HCT116 (cell line): ENCODE results near the gene LCOR. TPM values are rescaled to one million over a fixed set of nuclear protein-coding genes. Genes with fewer than 3 reads are reported as not detected.

Source experiments
- ATAC-seq: fragments of 200-7000 bp; cut with Tn5 transposase; 2 replicates; pipeline ENCODE4 v1.9.1; 2020; ENCODE audit warnings: mild to moderate bottlenecking, moderate library complexity
- BruUV-seq: library from RNA; stranded (reverse); fragments of 400-500 nt; replicated peaks from 2 replicates; lab custom pipeline; 2021; lab: Mats Ljungman, UMichigan
- CTCF ChIA-PET: fragments of 300-600 bp; sonication (Branson Sonifier 250); formaldehyde crosslinking; loops from one replicate; lab custom pipeline; 2021; ENCODE audit warnings: antibody characterized with exemption; lab: Charles Lee
- POLR2A ChIA-PET: fragments of 300-600, 350-600 bp; sonication (Branson Sonifier 250); formaldehyde crosslinking; loops from one replicate; lab custom pipeline; 2021; ENCODE audit warnings: antibody characterized with exemption; lab: Charles Lee
- RAD21 ChIA-PET, 2 experiments: fragments of 300-600 bp; sonication (Branson Sonifier 250); formaldehyde crosslinking; loops; one replicate each; lab custom pipeline; 2023; ENCODE audit warnings: low total read pairs in 2 of 2; ENCODE audit not compliant: uncharacterized antibody in 2 of 2, unreplicated experiment in 2 of 2, low non-redundant PET in 1 of 2; lab: Charles Lee
- DNase-seq: peaks from one replicate; pipeline ENCODE4 v3.0.0-alpha.2; 2010; ENCODE audit warnings: low read depth, low spot score
- H2AFZ ChIP-seq: fragments of 200-600 bp; shearing (Covaris generic), sonication (generic); 2 replicates; pipeline ENCODE4 v1.6.1; 2017; ENCODE audit warnings: low read depth, mixed run types, mixed read lengths, antibody characterized with exemption, low read length; ENCODE audit not compliant: poor library complexity, severe bottlenecking
- H3K27ac ChIP-seq: 2 replicates; pipeline ENCODE4 v1.5.1; 2012; ENCODE audit warnings: low read depth, low read length
- H3K27me3 ChIP-seq: fragments of 200-600 bp; sonication (generic); 2 replicates; pipeline ENCODE4 v1.6.1; 2016; ENCODE audit warnings: mixed run types, low read length, mixed read lengths; ENCODE audit not compliant: insufficient read depth
- H3K36me3 ChIP-seq, 2 experiments: fragments of 200-500 bp in 1 of 2; fragments of 200-600 bp in 1 of 2; sonication (Bioruptor generic) in 1 of 2; sonication (generic) in 1 of 2; 2 replicates each; pipeline versions ENCODE4 v1.5.1 to v1.6.1; 2014 to 2016; ENCODE audit warnings: low read length in 2 of 2, inconsistent platforms in 1 of 2, mixed read lengths in 1 of 2, mixed run types in 1 of 2; ENCODE audit not compliant: insufficient read depth in 2 of 2, control insufficient read depth in 1 of 2
- H3K4me1 ChIP-seq, 2 experiments: fragments of 200-600 bp in 1 of 2; sonication (generic) in 1 of 2; 2 replicates each; pipeline versions ENCODE4 v1.5.1 to v1.6.1; 2012 to 2017; ENCODE audit warnings: low read length in 2 of 2, inconsistent platforms in 1 of 2, mild to moderate bottlenecking in 1 of 2, mixed read lengths in 1 of 2, mixed run types in 1 of 2, moderate library complexity in 1 of 2; ENCODE audit not compliant: insufficient read depth in 2 of 2, control insufficient read depth in 1 of 2
- H3K4me2 ChIP-seq: fragments of 200-600 bp; sonication (generic); 2 replicates; pipeline ENCODE4 v1.6.1; 2017; ENCODE audit warnings: mixed run types, low read length, mixed read lengths
- H3K4me3 ChIP-seq, 2 experiments: fragments of 200-600 bp in 1 of 2; sonication (generic) in 1 of 2; replicated peaks in 1 of 2; 2 replicates each; pipeline ENCODE4 v1.5.1; 2011 to 2016; ENCODE audit warnings: low read length in 2 of 2, control low read depth in 1 of 2, low read depth in 1 of 2, mild to moderate bottlenecking in 1 of 2, mixed read lengths in 1 of 2, mixed run types in 1 of 2
- H3K79me2 ChIP-seq: fragments of 200-600 bp; sonication (generic); 2 replicates; pipeline ENCODE4 v1.6.1; 2017; ENCODE audit warnings: mild to moderate bottlenecking, mixed run types, low read length, moderate library complexity, mixed read lengths; ENCODE audit not compliant: insufficient read depth
- H3K9ac ChIP-seq: fragments of 200-600 bp; sonication (generic); 2 replicates; pipeline ENCODE4 v1.6.1; 2016; ENCODE audit warnings: low read length, mixed read lengths
- H3K9me2 ChIP-seq: fragments of 200-600 bp; sonication (generic), shearing (Covaris generic); 2 replicates; pipeline ENCODE4 v1.6.1; 2017; ENCODE audit warnings: mixed run types, mild to moderate bottlenecking, moderate library complexity; ENCODE audit not compliant: insufficient read depth
- H3K9me3 ChIP-seq, 2 experiments: fragments of 200-500 bp in 1 of 2; fragments of 200-600 bp in 1 of 2; sonication (Bioruptor generic) in 1 of 2; sonication (generic) in 1 of 2; 2 replicates each; pipeline ENCODE4 v1.6.1; 2014 to 2017; ENCODE audit warnings: low read length in 2 of 2, mixed read lengths in 2 of 2, inconsistent platforms in 1 of 2, low read depth in 1 of 2, mild to moderate bottlenecking in 1 of 2, mixed run types in 1 of 2, moderate library complexity in 1 of 2; ENCODE audit not compliant: control insufficient read depth in 1 of 2, insufficient read depth in 1 of 2
- H4K20me1 ChIP-seq: fragments of 200-600 bp; sonication (generic), shearing (Covaris generic); 2 replicates; pipeline ENCODE4 v1.6.1; 2017; ENCODE audit warnings: mixed run types, mild to moderate bottlenecking, moderate library complexity; ENCODE audit not compliant: insufficient read depth
- EGR1 ChIP-seq: IDR thresholded peaks from 2 replicates; pipeline ENCODE4 v1.6.1; 2012; ENCODE audit warnings: low read depth
- FOSL1 ChIP-seq: IDR thresholded peaks from 2 replicates; pipeline ENCODE4 v1.6.1; 2012; ENCODE audit warnings: low read depth
- TCF7L2 ChIP-seq: IDR thresholded peaks from 2 replicates; pipeline ENCODE4 v1.7.0; 2011; ENCODE audit warnings: borderline replicate concordance, inconsistent platforms; ENCODE audit not compliant: insufficient read depth, insufficient read length; ENCODE audit errors: extremely low read depth
- YY1 ChIP-seq: IDR thresholded peaks from 2 replicates; pipeline ENCODE4 v1.6.1; 2011; ENCODE audit warnings: low read length, low read depth, moderate library complexity, mild to moderate bottlenecking; ENCODE audit not compliant: insufficient replicate concordance; ENCODE audit errors: extremely low read depth
- intact Hi-C: fragments of 100-400 bp; cut with micrococcal nuclease; formaldehyde crosslinking; loops from 2 replicates; pipeline ENCODE4 v1.10.0; 2022
- total RNA-seq: library from RNA; stranded (reverse); gene quantifications from one replicate; pipeline ENCODE4 v1.2.1, GENCODE V29; 2021; ENCODE audit not compliant: unreplicated experiment
- TF ChIP-seq, protein P1 (sequence below): IDR thresholded peaks from 2 replicates; pipeline ENCODE4 v1.6.1; 2012

LCOR gene
- total RNA-seq, 1 experiment from 2014 or later = 59.9 TPM

DNA sequence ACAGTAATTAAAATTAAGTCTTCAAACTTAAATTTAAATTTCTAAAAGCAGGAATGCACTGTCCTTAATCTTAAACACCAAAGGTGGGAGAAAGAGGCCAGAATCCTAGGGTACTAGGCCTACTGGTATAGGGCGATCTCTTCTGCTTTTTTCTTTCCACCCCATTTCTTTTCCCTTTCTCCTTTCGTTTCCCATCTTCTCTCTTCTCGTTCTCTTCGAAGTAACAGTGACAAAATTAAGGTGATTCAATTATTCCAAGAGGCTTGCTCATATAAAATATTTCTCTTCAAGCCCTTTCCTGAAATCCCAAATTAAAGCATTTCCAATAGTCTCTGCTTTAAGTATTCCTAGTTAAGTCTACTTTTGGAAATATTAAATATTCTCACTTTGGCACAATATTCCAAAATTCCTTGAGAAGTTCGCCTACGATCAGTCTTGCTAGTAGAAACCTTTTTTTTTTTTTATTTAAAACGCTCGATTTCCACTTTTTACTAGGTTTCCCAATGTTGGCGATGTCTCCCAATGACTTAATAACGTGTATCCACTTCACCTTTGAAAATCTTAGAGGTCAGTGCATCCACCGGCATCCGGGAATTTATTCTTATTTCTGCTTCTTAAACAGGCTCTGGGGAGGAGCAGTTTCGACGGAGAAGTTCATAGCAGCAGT, 765 bp upstream of the LCOR start:
- Histone ChIP-seq H3K27ac (peak overlapping the region; percentile 85), H3K9me3 (no peaks in the 10 kb centered on the region), H3K4me1 (peaks cover 16 to 29% of the 10 kb centered on the region in 2 experiments), H3K9me2 (no peaks in the 10 kb centered on the region), H3K9ac (peak overlapping the region; percentile 63), H2AFZ (peak overlapping the region; percentile 83), H4K20me1 (no peaks in the 10 kb centered on the region), H3K4me2 (peak overlapping the region; percentile 80), H3K36me3 (no peaks in the 10 kb centered on the region), H3K79me2 (peaks cover 32% of the 10 kb centered on the region), H3K27me3 (no peaks in the 10 kb centered on the region), H3K4me3 (peak overlapping the region; percentile 41 to 58)
- ATAC-seq = no peak
- DNase-seq = no peak
- ChIA-PET CTCF (no interaction called here), RAD21 (no interaction called here)
- BruUV-seq = TSS peak; percentile 92
- intact Hi-C loops = loop anchor here (2.0 to 5.0 kb wide), 3 partner anchors 254 to 454 kb away; no protein-coding TSS in a partner anchor
- TF ChIP-seq EGR1 (no peak), FOSL1 (peak; percentile 19; the same call in 1 of the 2 replicates)
- TF ChIP-seq, all 23 proteins: peak for 1
- POLR2A ChIA-PET = no interaction called here

DNA sequence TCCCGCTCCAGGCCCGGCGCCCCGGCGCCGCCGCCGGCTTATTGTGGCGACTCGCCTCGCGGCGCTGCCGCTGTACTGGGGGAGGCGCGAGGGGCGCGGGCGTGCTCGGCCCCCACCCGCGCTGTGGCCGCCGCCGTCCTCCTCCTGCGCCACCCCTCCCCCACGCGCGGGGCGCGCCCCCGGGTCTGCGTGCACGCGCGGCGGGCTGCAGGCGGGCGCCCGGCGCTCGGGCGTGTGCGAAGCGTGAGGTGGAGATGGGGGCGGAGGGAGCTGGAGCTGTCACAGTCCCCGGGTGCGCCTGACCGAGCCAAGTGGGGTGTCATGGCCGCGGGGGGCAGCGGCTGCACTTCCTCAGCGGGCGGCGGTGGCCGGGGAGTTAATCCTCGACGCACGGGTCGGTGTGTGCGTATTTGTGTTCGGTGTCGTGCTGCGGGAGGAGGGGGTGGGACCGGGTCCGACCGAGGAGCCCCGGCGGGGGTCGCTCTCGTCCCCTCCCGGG, 672 bp downstream of the LCOR start:
- intact Hi-C loops = loop anchor here (5.0 kb wide), 2 partner anchors 255 to 455 kb away; no protein-coding TSS in a partner anchor
- ChIA-PET RAD21 (interaction anchor here in 1 of 2 experiments (0.7 kb wide), 1 partner anchor 192 kb away, joined by 3 read pairs; no protein-coding TSS in a partner anchor), POLR2A (no interaction called here), CTCF (no interaction called here)
- no TSS peak for BruUV-seq
- Histone ChIP-seq H3K9ac (peak overlapping the region; percentile 74), H4K20me1 (no peaks in the 10 kb centered on the region), H3K4me3 (peak overlapping the region; percentile 68 to 76), H2AFZ (no peak overlapping the region), H3K36me3 (no peaks in the 10 kb centered on the region), H3K27me3 (no peaks in the 10 kb centered on the region), H3K9me2 (no peaks in the 10 kb centered on the region), H3K9me3 (no peaks in the 10 kb centered on the region), H3K4me2 (peak overlapping the region; percentile 85), H3K4me1 (peaks cover 16 to 29% of the 10 kb centered on the region in 2 experiments), H3K79me2 (peaks cover 44% of the 10 kb centered on the region), H3K27ac (peak overlapping the region; percentile 85)
- DNase-seq (peak; percentile 28), ATAC-seq (peak; percentile 65)
- TF ChIP-seq, protein P1, sequence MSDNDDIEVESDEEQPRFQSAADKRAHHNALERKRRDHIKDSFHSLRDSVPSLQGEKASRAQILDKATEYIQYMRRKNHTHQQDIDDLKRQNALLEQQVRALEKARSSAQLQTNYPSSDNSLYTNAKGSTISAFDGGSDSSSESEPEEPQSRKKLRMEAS = peak; percentile 45
- no peak for TF ChIP-seq TCF7L2
- TF ChIP-seq YY1 = no peak
- TF ChIP-seq, all 23 proteins: peak for 1
